Measurements from ENCODE around the gene CCM2L. TPM values are rescaled to one million over a fixed set of nuclear protein-coding genes. Genes with fewer than 3 reads are reported as not detected.

Gene CCM2L
- total RNA-seq = not detected

DNA sequence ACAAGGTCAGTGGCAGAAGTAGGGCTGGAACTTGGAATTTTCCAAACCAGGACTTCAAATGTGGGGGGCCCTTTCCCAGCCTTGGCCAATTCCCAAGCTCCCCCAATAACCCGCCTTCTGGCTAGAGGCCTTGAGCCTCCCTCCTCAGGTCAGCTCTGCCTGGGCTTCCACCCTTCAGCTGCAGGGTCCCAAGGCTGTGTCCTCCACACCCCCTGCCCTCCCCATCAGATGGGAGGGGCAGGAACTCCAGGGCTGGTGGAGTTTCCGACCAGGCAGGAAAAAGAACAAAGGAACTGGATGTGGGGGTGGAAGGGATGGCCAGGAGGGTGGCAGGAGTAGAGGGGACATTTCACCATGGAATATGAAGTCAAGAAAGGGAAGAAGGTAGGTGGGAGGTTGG is at the start of gene CCM2L:
Gene CCM2L, plus strand, starts transcription at position 338 of the 400 bp plus-strand sequence. Its CDS starts 17 bp downstream, at position 355.
- no peaks in the 10 kb centered on the region for H3K36me3 Mint-ChIP-seq (ENCODE audit: low read depth)
- POLR2A ChIA-PET = no interaction called here

DNA sequence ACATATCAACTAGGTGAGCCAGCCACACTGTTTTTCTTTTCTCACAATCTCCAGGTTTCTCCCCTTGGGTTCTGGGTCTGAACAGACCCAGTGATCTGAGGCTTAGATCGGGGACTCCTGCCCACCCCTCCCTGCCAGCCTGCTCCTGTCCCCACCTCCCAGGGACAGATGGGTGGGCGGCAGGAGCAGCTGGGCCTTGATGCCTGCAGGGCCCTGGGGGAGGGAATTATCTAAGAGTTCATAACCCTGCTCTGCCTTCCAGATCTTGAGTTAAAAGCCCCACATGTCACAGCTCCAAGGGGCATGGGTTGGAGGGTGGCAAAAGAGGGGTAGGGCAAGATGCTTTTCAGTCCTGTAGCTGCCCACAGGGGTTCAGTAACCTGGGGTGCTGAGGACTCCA is 47.5 kb upstream of the CCM2L start:
- POLR2A ChIA-PET = no interaction called here
- CTCF ChIA-PET = interaction anchor here (0.8 to 1.4 kb wide), 4 partner anchors 10 to 110 kb away, joined by 3 to 4 read pairs (median 4); no protein-coding TSS in a partner anchor
- Mint-ChIP-seq H3K36me3 (ENCODE audit: low read depth) (no peaks in the 10 kb centered on the region), H3K9me3 (ENCODE audit: low read depth) (no peaks in the 10 kb centered on the region), H3K4me1 (no peaks in the 10 kb centered on the region), H3K4me3 (no peak overlapping the region), H3K27me3 (peaks cover 42% of the 10 kb centered on the region), H3K27ac (no peak overlapping the region)
- no peak for DNase-seq
- intact Hi-C loops (cut with DNase I, micrococcal nuclease) = no loop called here
- ATAC-seq = no peak

More for the DNA sequence above, at the start of gene CCM2L:
- Mint-ChIP-seq H3K27me3 (peaks cover 8% of the 10 kb centered on the region), H3K4me3 (no peak within 1 kb of the TSS), H3K4me1 (no peaks in the 10 kb centered on the region), H3K9me3 (ENCODE audit: low read depth) (no peaks in the 10 kb centered on the region), H3K27ac (no peak within 1 kb of the TSS)
- CTCF ChIA-PET = no interaction called here
- ATAC-seq = no peak
- intact Hi-C loops (cut with DNase I, micrococcal nuclease) = no loop called here
- DNase-seq = no peak

DNA sequence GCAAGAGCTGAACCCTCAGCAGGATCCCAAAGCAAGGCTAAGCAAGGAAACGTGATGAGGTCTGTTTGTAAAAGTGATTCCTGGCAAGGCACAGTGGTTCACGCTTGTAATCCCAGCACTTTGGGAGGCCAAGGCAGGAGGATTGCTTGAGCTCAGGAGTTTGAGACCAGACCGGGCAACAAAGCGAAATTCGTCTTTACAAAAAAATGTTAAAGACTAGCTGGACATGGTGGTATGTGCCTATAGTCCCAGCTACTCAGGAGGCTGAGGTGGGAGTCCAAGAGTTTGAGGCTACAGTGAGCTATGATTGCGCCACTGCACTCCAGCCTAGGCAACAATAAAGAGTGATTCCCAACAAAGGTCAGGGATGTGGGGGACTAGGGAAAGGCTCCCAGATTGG is 46.3 kb upstream of the CCM2L start:
- DNase-seq = no peak
- peaks cover 43% of the 10 kb centered on the region for H3K27me3 Mint-ChIP-seq
- no peak overlapping the region for H3K27ac Mint-ChIP-seq
- no peaks in the 10 kb centered on the region for H3K36me3 Mint-ChIP-seq (ENCODE audit: low read depth)
- POLR2A ChIA-PET = no interaction called here
- intact Hi-C loops (cut with DNase I, micrococcal nuclease) = no loop called here
- CTCF ChIA-PET = interaction anchor here (0.6 to 2.1 kb wide), 6 partner anchors 8 to 389 kb away, joined by 3 to 5 read pairs (median 3); no protein-coding TSS in a partner anchor
- H3K9me3 Mint-ChIP-seq (ENCODE audit: low read depth) = no peaks in the 10 kb centered on the region
- no peak overlapping the region for H3K4me3 Mint-ChIP-seq
- ATAC-seq = no peak
- peaks cover 2% of the 10 kb centered on the region for H3K4me1 Mint-ChIP-seq

GRCh38 chr20:31966991-31967655 is 43.1 kb upstream of the CCM2L start:
- Mint-ChIP-seq H3K9me3 (ENCODE audit: low read depth) (no peaks in the 10 kb centered on the region), H3K27me3 (peaks cover 55% of the 10 kb centered on the region), H3K4me1 (peaks cover 2% of the 10 kb centered on the region), H3K36me3 (ENCODE audit: low read depth) (no peaks in the 10 kb centered on the region), H3K27ac (no peak overlapping the region), H3K4me3 (no peak overlapping the region)
- ATAC-seq (no peak), DNase-seq (no peak)
- POLR2A ChIA-PET = interaction anchor here (0.6 kb wide), 1 partner anchor 177 kb away, joined by 3 read pairs; no protein-coding TSS in a partner anchor
- CTCF ChIA-PET = interaction anchor here (0.6 to 1.1 kb wide), 5 partner anchors 9 to 226 kb away, joined by 3 to 5 read pairs (median 4); partner anchors contain the start of gene PDRG1
- intact Hi-C loops (cut with DNase I, micrococcal nuclease) = no loop called here

GRCh38 chr20:31967830-31968249 is 42.4 kb upstream of the CCM2L start, which contains the start of gene XKR7:
XKR7 (plus strand) TSS chr20:31968151; CDS start chr20:31968176, 25 bp downstream.
- Mint-ChIP-seq H3K27me3 (peaks cover 52% of the 10 kb centered on the region), H3K4me3 (peak within 1 kb of the TSS; percentile 70), H3K4me1 (peaks cover 2% of the 10 kb centered on the region), H3K27ac (no peak within 1 kb of the TSS), H3K36me3 (ENCODE audit: low read depth) (no peaks in the 10 kb centered on the region), H3K9me3 (ENCODE audit: low read depth) (no peaks in the 10 kb centered on the region)
- DNase-seq (peak; percentile 47), ATAC-seq (peak; percentile 39)
- POLR2A ChIA-PET = no interaction called here
- CTCF ChIA-PET = no interaction called here
- intact Hi-C loops (cut with DNase I, micrococcal nuclease) = loop anchor here in 1 of 2 experiments (1.0 kb wide), 1 partner anchor 16 kb away; the partner anchor contains the start of gene PDRG1

DNA sequence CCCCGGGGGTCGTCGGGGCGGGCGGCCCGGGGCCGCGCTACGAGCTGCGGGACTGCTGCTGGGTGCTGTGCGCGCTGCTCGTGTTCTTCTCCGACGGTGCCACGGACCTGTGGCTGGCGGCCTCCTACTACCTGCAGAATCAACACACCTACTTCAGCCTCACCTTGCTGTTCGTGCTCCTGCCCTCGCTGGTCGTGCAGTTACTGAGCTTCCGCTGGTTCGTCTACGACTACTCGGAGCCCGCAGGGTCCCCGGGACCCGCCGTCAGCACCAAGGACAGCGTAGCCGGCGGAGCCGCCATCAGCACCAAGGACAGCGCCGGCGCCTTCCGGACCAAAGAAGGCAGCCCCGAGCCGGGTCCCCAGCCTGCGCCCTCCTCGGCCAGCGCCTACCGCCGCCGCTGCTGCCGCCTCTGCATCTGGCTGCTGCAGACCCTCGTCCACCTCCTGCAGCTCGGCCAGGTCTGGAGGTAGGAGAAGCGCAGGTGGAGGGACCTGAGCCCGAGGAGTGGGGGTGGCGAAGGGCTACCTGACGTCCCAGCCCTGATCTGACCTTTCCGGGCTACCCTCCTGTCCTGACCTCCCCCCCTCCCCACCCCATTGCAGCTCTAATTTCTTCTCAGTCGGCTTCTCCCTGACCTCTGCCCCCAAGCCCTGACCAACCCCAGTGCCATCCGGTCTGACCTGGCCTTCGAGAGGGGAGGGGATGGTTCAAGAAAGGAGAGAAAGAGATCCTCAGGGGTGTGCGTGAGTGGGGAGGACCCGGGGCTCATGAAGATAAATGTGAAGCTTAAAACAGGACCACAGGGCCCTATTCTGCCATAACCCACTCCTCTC is 41.7 kb upstream of the CCM2L start:
- Mint-ChIP-seq H3K4me1 (peaks cover 2% of the 10 kb centered on the region), H3K9me3 (ENCODE audit: low read depth) (no peaks in the 10 kb centered on the region), H3K27me3 (peaks cover 53% of the 10 kb centered on the region), H3K4me3 (peak overlapping the region; percentile 70), H3K36me3 (ENCODE audit: low read depth) (no peaks in the 10 kb centered on the region), H3K27ac (no peak overlapping the region)
- intact Hi-C loops (cut with DNase I, micrococcal nuclease) = loop anchor here in 1 of 2 experiments (1.0 kb wide), 1 partner anchor 16 kb away; the partner anchor contains the start of gene PDRG1
- ATAC-seq = peak; percentile 87
- ChIA-PET POLR2A (no interaction called here), CTCF (no interaction called here)
- DNase-seq = peak; percentile 89

- POLR2A ChIA-PET = no interaction called here
- H3K4me3 Mint-ChIP-seq = no peak overlapping the region
Measured at GRCh38 chr20:31969991-31970390, 40.2 kb upstream of the CCM2L start.

GRCh38 chr20:31972471-31973021 is 37.7 kb upstream of the CCM2L start:
- ATAC-seq = no peak
- POLR2A ChIA-PET = no interaction called here
- Mint-ChIP-seq H3K36me3 (ENCODE audit: low read depth) (no peaks in the 10 kb centered on the region), H3K27me3 (peaks cover 45% of the 10 kb centered on the region), H3K4me3 (no peak overlapping the region), H3K4me1 (peaks cover 2% of the 10 kb centered on the region), H3K27ac (no peak overlapping the region), H3K9me3 (ENCODE audit: low read depth) (no peaks in the 10 kb centered on the region)
- intact Hi-C loops (cut with DNase I, micrococcal nuclease) = no loop called here
- DNase-seq = no peak
- CTCF ChIA-PET = interaction anchor here (0.9 to 1.1 kb wide), 3 partner anchors 9 to 166 kb away, joined by 3 to 4 read pairs (median 3); no protein-coding TSS in a partner anchor

More at GRCh38 chr20:31969991-31970390, 40.2 kb upstream of the CCM2L start:
- CTCF ChIA-PET = interaction anchor here (0.6 to 0.9 kb wide), 4 partner anchors 109 to 355 kb away, joined by 3 to 4 read pairs (median 4); no protein-coding TSS in a partner anchor
- no peak overlapping the region for H3K27ac Mint-ChIP-seq
- no peak for DNase-seq
- no peaks in the 10 kb centered on the region for H3K9me3 Mint-ChIP-seq (ENCODE audit: low read depth)
- peaks cover 53% of the 10 kb centered on the region for H3K27me3 Mint-ChIP-seq
- H3K4me1 Mint-ChIP-seq = peaks cover 2% of the 10 kb centered on the region
- H3K36me3 Mint-ChIP-seq (ENCODE audit: low read depth) = no peaks in the 10 kb centered on the region
- ATAC-seq = no peak
- intact Hi-C loops (cut with DNase I, micrococcal nuclease) = no loop called here

DNA sequence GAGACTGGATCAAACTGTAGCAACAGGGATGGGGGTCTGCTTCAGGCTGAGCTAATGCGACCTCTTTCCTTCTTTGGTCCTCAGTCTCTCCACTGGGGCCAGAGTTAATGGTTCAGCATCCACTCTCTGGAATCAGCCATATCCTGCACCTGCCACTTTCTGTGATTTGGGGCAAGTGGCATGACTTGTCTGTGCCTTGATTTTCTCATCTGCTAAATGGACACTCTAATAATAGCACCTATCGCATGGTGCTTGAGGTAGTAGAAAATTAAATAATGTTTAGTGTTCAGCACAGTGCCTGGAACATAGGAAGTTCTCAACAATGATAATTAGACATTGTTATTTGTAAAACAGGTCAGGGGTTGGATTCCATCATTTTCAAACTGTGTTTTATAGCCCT is 35.9 kb upstream of the CCM2L start:
- Mint-ChIP-seq H3K4me3 (no peak overlapping the region), H3K9me3 (ENCODE audit: low read depth) (no peaks in the 10 kb centered on the region), H3K36me3 (ENCODE audit: low read depth) (no peaks in the 10 kb centered on the region), H3K27ac (no peak overlapping the region), H3K4me1 (no peaks in the 10 kb centered on the region), H3K27me3 (peaks cover 38% of the 10 kb centered on the region)
- ChIA-PET CTCF (no interaction called here), POLR2A (no interaction called here)
- intact Hi-C loops (cut with DNase I, micrococcal nuclease) = no loop called here
- no peak for DNase-seq
- ATAC-seq = no peak

GRCh38 chr20:31974951-31975487 is 35.2 kb upstream of the CCM2L start:
- intact Hi-C loops (cut with DNase I, micrococcal nuclease) = no loop called here
- POLR2A ChIA-PET = no interaction called here
- CTCF ChIA-PET = interaction anchor here (0.5 to 1.6 kb wide), 2 partner anchors 23 to 123 kb away, joined by 4 to 5 read pairs; partner anchors contain the start of gene PDRG1
- no peaks in the 10 kb centered on the region for H3K4me1 Mint-ChIP-seq
- no peaks in the 10 kb centered on the region for H3K36me3 Mint-ChIP-seq (ENCODE audit: low read depth)
- H3K4me3 Mint-ChIP-seq = no peak overlapping the region
- H3K27ac Mint-ChIP-seq = no peak overlapping the region
- ATAC-seq (no peak), DNase-seq (no peak)
- peaks cover 31% of the 10 kb centered on the region for H3K27me3 Mint-ChIP-seq
- no peaks in the 10 kb centered on the region for H3K9me3 Mint-ChIP-seq (ENCODE audit: low read depth)

- CTCF ChIA-PET = interaction anchor here (0.7 to 1.6 kb wide), 2 partner anchors 9 to 24 kb away, joined by 3 to 5 read pairs; partner anchors contain the start of gene PDRG1
- ATAC-seq (no peak), DNase-seq (no peak)
- POLR2A ChIA-PET = no interaction called here
- no peaks in the 10 kb centered on the region for H3K4me1 Mint-ChIP-seq
- intact Hi-C loops (cut with DNase I, micrococcal nuclease) = no loop called here
- H3K27ac Mint-ChIP-seq = no peak overlapping the region
- H3K4me3 Mint-ChIP-seq = no peak overlapping the region
- no peaks in the 10 kb centered on the region for H3K36me3 Mint-ChIP-seq (ENCODE audit: low read depth)
- H3K9me3 Mint-ChIP-seq (ENCODE audit: low read depth) = no peaks in the 10 kb centered on the region
- H3K27me3 Mint-ChIP-seq = peaks cover 23% of the 10 kb centered on the region
Measured at GRCh38 chr20:31975874-31976273, 34.4 kb upstream of the CCM2L start.
